H9 (cell line): ENCODE results near the gene L1CAM. TPM values are rescaled to one million over a fixed set of nuclear protein-coding genes. Genes with fewer than 3 reads are reported as not detected.

Source experiments
- DNase-seq: peaks from one replicate; pipeline ENCODE4 v3.0.0-alpha.2; 2017
- H2AFZ ChIP-seq: one replicate; pipeline ENCODE4 v1.6.1; 2013; ENCODE audit warnings: mild to moderate bottlenecking, low read length, control low read depth, moderate library complexity
- H2AK5ac ChIP-seq: 2 replicates; pipeline ENCODE4 v1.6.1; 2013; ENCODE audit warnings: low read length, control low read depth, mixed read lengths; ENCODE audit not compliant: insufficient read length
- H2BK120ac ChIP-seq: one replicate; pipeline ENCODE4 v1.6.1; 2013; ENCODE audit warnings: low read depth, mild to moderate bottlenecking, low read length, control low read depth, inconsistent platforms; ENCODE audit not compliant: poor library complexity, severe bottlenecking
- H2BK12ac ChIP-seq: 2 replicates; pipeline ENCODE4 v1.6.1; 2013; ENCODE audit warnings: low read length, control low read depth, mixed read lengths, low read depth; ENCODE audit not compliant: insufficient read length
- H2BK15ac ChIP-seq: 2 replicates; pipeline ENCODE4 v1.6.1; 2013; ENCODE audit warnings: low read depth, low read length, control low read depth
- H2BK20ac ChIP-seq: one replicate; pipeline ENCODE4 v1.6.1; 2013; ENCODE audit warnings: low read depth, mild to moderate bottlenecking, low read length, control low read depth, inconsistent platforms; ENCODE audit not compliant: poor library complexity, severe bottlenecking
- H2BK5ac ChIP-seq: 2 replicates; pipeline ENCODE4 v1.6.1; 2013; ENCODE audit warnings: low read length, control low read depth, mixed read lengths; ENCODE audit not compliant: insufficient read length
- H3K14ac ChIP-seq: 2 replicates; pipeline ENCODE4 v1.6.1; 2013; ENCODE audit warnings: low read length, control low read depth; ENCODE audit not compliant: insufficient read depth
- H3K18ac ChIP-seq: 2 replicates; pipeline ENCODE4 v1.6.1; 2013; ENCODE audit warnings: low read depth, mild to moderate bottlenecking, mixed read lengths, low read length, control low read depth; ENCODE audit not compliant: insufficient read length
- H3K23ac ChIP-seq: 2 replicates; pipeline ENCODE4 v1.6.1; 2013; ENCODE audit warnings: low read length, control low read depth, mixed read lengths, low read depth; ENCODE audit not compliant: insufficient read length
- H3K23me2 ChIP-seq: 2 replicates; pipeline ENCODE4 v1.6.1; 2013; ENCODE audit warnings: low read depth, mild to moderate bottlenecking, mixed read lengths, low read length, control low read depth; ENCODE audit not compliant: insufficient read length, poor library complexity, severe bottlenecking
- H3K27ac ChIP-seq: 2 replicates; pipeline ENCODE4 v1.5.1; 2013; ENCODE audit warnings: low read length, control low read depth, mixed read lengths, low read depth; ENCODE audit not compliant: insufficient read length
- H3K27me3 ChIP-seq: 2 replicates; pipeline ENCODE4 v1.6.1; 2013; ENCODE audit warnings: low read length, control low read depth, inconsistent platforms; ENCODE audit not compliant: insufficient read depth
- H3K4ac ChIP-seq: 2 replicates; pipeline ENCODE4 v1.6.1; 2013; ENCODE audit warnings: low read depth, mild to moderate bottlenecking, control low read depth, inconsistent platforms, low read length, moderate library complexity
- H3K4me1 ChIP-seq: 2 replicates; pipeline ENCODE4 v1.6.1; 2013; ENCODE audit warnings: low read length, control low read depth, inconsistent platforms; ENCODE audit not compliant: insufficient read depth
- H3K4me2 ChIP-seq: 2 replicates; pipeline ENCODE4 v1.6.1; 2013; ENCODE audit warnings: low read length, control low read depth, mixed read lengths; ENCODE audit not compliant: insufficient read length, insufficient read depth
- H3K56ac ChIP-seq: 2 replicates; pipeline ENCODE4 v1.6.1; 2013; ENCODE audit warnings: low read depth, mild to moderate bottlenecking, mixed read lengths, low read length, control low read depth; ENCODE audit not compliant: insufficient read length
- H3K79me1 ChIP-seq: 2 replicates; pipeline ENCODE4 v1.6.1; 2013; ENCODE audit warnings: low read depth, mild to moderate bottlenecking, moderate library complexity, low read length, control low read depth, inconsistent platforms; ENCODE audit not compliant: insufficient read depth, poor library complexity, severe bottlenecking
- H3K79me2 ChIP-seq: 2 replicates; pipeline ENCODE4 v1.6.1; 2013; ENCODE audit warnings: low read length, control low read depth, inconsistent platforms; ENCODE audit not compliant: insufficient read depth
- H3K9ac ChIP-seq: 2 replicates; pipeline ENCODE4 v1.6.1; 2013; ENCODE audit warnings: low read length, control low read depth, mixed read lengths; ENCODE audit not compliant: insufficient read length; ENCODE audit errors: extremely low read depth
- H3K9me3 ChIP-seq: one replicate; pipeline ENCODE4 v1.6.1; 2013; ENCODE audit warnings: low read depth, low read length, inconsistent platforms; ENCODE audit not compliant: control insufficient read depth
- H3T11ph ChIP-seq: one replicate; pipeline ENCODE4 v1.6.1; 2013; ENCODE audit warnings: mild to moderate bottlenecking, low read length, control low read depth, inconsistent platforms
- H4K20me1 ChIP-seq: one replicate; pipeline ENCODE4 v1.6.1; 2013; ENCODE audit not compliant: control insufficient read depth, insufficient read length, insufficient read depth
- H4K5ac ChIP-seq: 2 replicates; pipeline ENCODE4 v1.6.1; 2013; ENCODE audit warnings: low read depth, mild to moderate bottlenecking, mixed read lengths, low read length, control low read depth; ENCODE audit not compliant: insufficient read length
- H4K8ac ChIP-seq: replicated peaks from 2 replicates; pipeline ENCODE4 v1.6.1; 2013; ENCODE audit warnings: low read length, control low read depth, mixed read lengths, low read depth; ENCODE audit not compliant: insufficient read length
- H4K91ac ChIP-seq: 2 replicates; pipeline ENCODE4 v1.6.1; 2013; ENCODE audit warnings: low read depth, mild to moderate bottlenecking, moderate library complexity, mixed read lengths, low read length, control low read depth; ENCODE audit not compliant: insufficient read length
- H3K27ac Mint-ChIP-seq, 3 experiments: 2 replicates in 2 of 3; 3 replicates in 1 of 3; pipeline ENCODE4 v1.8.0; 2020 to 2021; ENCODE audit warnings: mixed read lengths in 3 of 3, mild to moderate bottlenecking in 1 of 3, moderate library complexity in 1 of 3
- H3K27me3 Mint-ChIP-seq: 2 replicates; pipeline ENCODE4 v1.8.0; 2021; ENCODE audit warnings: low read depth, mild to moderate bottlenecking, moderate library complexity, mixed read lengths
- H3K36me3 Mint-ChIP-seq, 3 experiments: 2 replicates in 2 of 3; 3 replicates in 1 of 3; pipeline ENCODE4 v1.8.0; 2020 to 2021; ENCODE audit warnings: low read depth in 3 of 3, mixed read lengths in 3 of 3; ENCODE audit not compliant: insufficient read depth in 1 of 3
- H3K4me1 Mint-ChIP-seq, 2 experiments: 2 replicates each; pipeline ENCODE4 v1.8.0; 2020; ENCODE audit warnings: mixed read lengths in 2 of 2
- H3K4me3 Mint-ChIP-seq, 2 experiments: 2 replicates in 1 of 2; 3 replicates in 1 of 2; pipeline ENCODE4 v1.8.0; 2020 to 2021; ENCODE audit warnings: mild to moderate bottlenecking in 2 of 2, mixed read lengths in 2 of 2, moderate library complexity in 1 of 2
- H3K9me3 Mint-ChIP-seq, 2 experiments: 2 replicates in 1 of 2; 3 replicates in 1 of 2; pipeline ENCODE4 v1.8.0; 2020; ENCODE audit warnings: mild to moderate bottlenecking in 2 of 2, mixed read lengths in 2 of 2, moderate library complexity in 1 of 2
- WGBS: extraction: QIAGEN DNeasy Blood & Tissue Kit; methylation state at CpG from one replicate; pipeline ENCODE4 v1.1.7; 2013; ENCODE audit warnings: missing lambda C conversion rate, low lambda C conversion rate, mixed read lengths; ENCODE audit not compliant: insufficient read length; ENCODE audit errors: extremely low coverage; 5-methylcytosine and 5-hydroxymethylcytosine counted together
- total RNA-seq: library from RNA; stranded (reverse); gene quantifications from 2 replicates; pipeline ENCODE4 v1.2.1, GENCODE V29; 2021
- TF ChIP-seq, protein P1 (sequence below): fragments of 200-600 bp; sonication (generic); conservative IDR thresholded peaks from 3 replicates; pipeline ENCODE4 v1.8.0; 2021; ENCODE audit warnings: antibody characterized with exemption, mild to moderate bottlenecking

Gene L1CAM
- total RNA-seq, 1 experiment from 2014 or later, result 22.7 TPM

DNA sequence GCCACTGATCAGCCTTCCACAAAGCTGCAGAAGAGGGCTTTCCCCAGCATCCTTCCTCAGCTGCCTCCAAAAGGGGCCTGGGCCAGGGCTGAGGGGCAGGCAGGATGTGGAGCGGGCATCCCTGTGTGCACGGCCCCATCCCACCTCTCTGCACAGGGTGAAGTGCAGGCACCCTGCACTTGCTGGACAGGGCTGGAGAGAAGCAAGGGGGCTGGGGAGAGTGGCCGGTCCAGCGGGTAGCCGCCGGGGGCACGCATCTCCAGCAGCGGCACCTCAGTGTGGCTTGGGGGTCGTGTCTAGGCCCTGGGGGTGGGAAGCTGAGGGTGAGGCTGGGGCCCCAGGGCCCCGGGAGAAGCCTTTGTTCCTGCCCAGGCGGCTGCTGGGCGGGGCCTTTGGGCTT, 21.5 kb upstream of the L1CAM start:
- Histone ChIP-seq H3K4me1 (no peaks in the 10 kb centered on the region), H3K23ac (no peak overlapping the region), H2BK20ac (no peak overlapping the region), H2BK12ac (no peak overlapping the region), H3K14ac (no peak overlapping the region), H4K91ac (no peak overlapping the region), H3K18ac (no peak overlapping the region), H3K4ac (no peak overlapping the region), H2BK120ac (no peak overlapping the region), H3T11ph (no peak overlapping the region), H3K9ac (no peak overlapping the region), H3K79me1 (no peaks in the 10 kb centered on the region), H2BK15ac (no peak overlapping the region), H3K23me2 (no peaks in the 10 kb centered on the region), H2AK5ac (no peak overlapping the region), H3K27ac (no peak overlapping the region), H4K5ac (no peak overlapping the region), H4K8ac (no peak overlapping the region), H2AFZ (no peak overlapping the region), H2BK5ac (no peak overlapping the region), H3K56ac (no peak overlapping the region), H3K79me2 (no peaks in the 10 kb centered on the region), H3K27me3 (no peaks in the 10 kb centered on the region), H4K20me1 (no peaks in the 10 kb centered on the region), H3K9me3 (peaks cover 11% of the 10 kb centered on the region), H3K4me2 (no peak overlapping the region)
- no CpG with 5 or more reads among the region's 12 CpGs for WGBS
- Mint-ChIP-seq H3K36me3 (peaks cover 3 to 30% (median 11%) of the 10 kb centered on the region in 3 experiments; a peak in 4 of 7 replicates), H3K4me1 (peaks cover 2 to 13% of the 10 kb centered on the region in 2 experiments), H3K27ac (no peak overlapping the region), H3K4me3 (no peak overlapping the region), H3K27me3 (no peaks in the 10 kb centered on the region), H3K9me3 (peaks cover 54 to 67% of the 10 kb centered on the region in 2 experiments)
- TF ChIP-seq, protein P1, sequence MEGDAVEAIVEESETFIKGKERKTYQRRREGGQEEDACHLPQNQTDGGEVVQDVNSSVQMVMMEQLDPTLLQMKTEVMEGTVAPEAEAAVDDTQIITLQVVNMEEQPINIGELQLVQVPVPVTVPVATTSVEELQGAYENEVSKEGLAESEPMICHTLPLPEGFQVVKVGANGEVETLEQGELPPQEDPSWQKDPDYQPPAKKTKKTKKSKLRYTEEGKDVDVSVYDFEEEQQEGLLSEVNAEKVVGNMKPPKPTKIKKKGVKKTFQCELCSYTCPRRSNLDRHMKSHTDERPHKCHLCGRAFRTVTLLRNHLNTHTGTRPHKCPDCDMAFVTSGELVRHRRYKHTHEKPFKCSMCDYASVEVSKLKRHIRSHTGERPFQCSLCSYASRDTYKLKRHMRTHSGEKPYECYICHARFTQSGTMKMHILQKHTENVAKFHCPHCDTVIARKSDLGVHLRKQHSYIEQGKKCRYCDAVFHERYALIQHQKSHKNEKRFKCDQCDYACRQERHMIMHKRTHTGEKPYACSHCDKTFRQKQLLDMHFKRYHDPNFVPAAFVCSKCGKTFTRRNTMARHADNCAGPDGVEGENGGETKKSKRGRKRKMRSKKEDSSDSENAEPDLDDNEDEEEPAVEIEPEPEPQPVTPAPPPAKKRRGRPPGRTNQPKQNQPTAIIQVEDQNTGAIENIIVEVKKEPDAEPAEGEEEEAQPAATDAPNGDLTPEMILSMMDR, result no peak
- no peak for DNase-seq
